H9 (cell line): ENCODE results near the gene PLCL1. TPM values are rescaled to one million over a fixed set of nuclear protein-coding genes. Genes with fewer than 3 reads are reported as not detected.

Source experiments
- DNase-seq: peaks from one replicate; pipeline ENCODE4 v3.0.0-alpha.2; 2017
- H2AFZ ChIP-seq: one replicate; pipeline ENCODE4 v1.6.1; 2013; ENCODE audit warnings: mild to moderate bottlenecking, low read length, control low read depth, moderate library complexity
- H2AK5ac ChIP-seq: 2 replicates; pipeline ENCODE4 v1.6.1; 2013; ENCODE audit warnings: low read length, control low read depth, mixed read lengths; ENCODE audit not compliant: insufficient read length
- H2BK120ac ChIP-seq: one replicate; pipeline ENCODE4 v1.6.1; 2013; ENCODE audit warnings: low read depth, mild to moderate bottlenecking, low read length, control low read depth, inconsistent platforms; ENCODE audit not compliant: poor library complexity, severe bottlenecking
- H2BK12ac ChIP-seq: 2 replicates; pipeline ENCODE4 v1.6.1; 2013; ENCODE audit warnings: low read length, control low read depth, mixed read lengths, low read depth; ENCODE audit not compliant: insufficient read length
- H2BK15ac ChIP-seq: 2 replicates; pipeline ENCODE4 v1.6.1; 2013; ENCODE audit warnings: low read depth, low read length, control low read depth
- H2BK20ac ChIP-seq: one replicate; pipeline ENCODE4 v1.6.1; 2013; ENCODE audit warnings: low read depth, mild to moderate bottlenecking, low read length, control low read depth, inconsistent platforms; ENCODE audit not compliant: poor library complexity, severe bottlenecking
- H2BK5ac ChIP-seq: 2 replicates; pipeline ENCODE4 v1.6.1; 2013; ENCODE audit warnings: low read length, control low read depth, mixed read lengths; ENCODE audit not compliant: insufficient read length
- H3K14ac ChIP-seq: 2 replicates; pipeline ENCODE4 v1.6.1; 2013; ENCODE audit warnings: low read length, control low read depth; ENCODE audit not compliant: insufficient read depth
- H3K18ac ChIP-seq: 2 replicates; pipeline ENCODE4 v1.6.1; 2013; ENCODE audit warnings: low read depth, mild to moderate bottlenecking, mixed read lengths, low read length, control low read depth; ENCODE audit not compliant: insufficient read length
- H3K23ac ChIP-seq: 2 replicates; pipeline ENCODE4 v1.6.1; 2013; ENCODE audit warnings: low read length, control low read depth, mixed read lengths, low read depth; ENCODE audit not compliant: insufficient read length
- H3K23me2 ChIP-seq: 2 replicates; pipeline ENCODE4 v1.6.1; 2013; ENCODE audit warnings: low read depth, mild to moderate bottlenecking, mixed read lengths, low read length, control low read depth; ENCODE audit not compliant: insufficient read length, poor library complexity, severe bottlenecking
- H3K27ac ChIP-seq: 2 replicates; pipeline ENCODE4 v1.5.1; 2013; ENCODE audit warnings: low read length, control low read depth, mixed read lengths, low read depth; ENCODE audit not compliant: insufficient read length
- H3K27me3 ChIP-seq: 2 replicates; pipeline ENCODE4 v1.6.1; 2013; ENCODE audit warnings: low read length, control low read depth, inconsistent platforms; ENCODE audit not compliant: insufficient read depth
- H3K4ac ChIP-seq: 2 replicates; pipeline ENCODE4 v1.6.1; 2013; ENCODE audit warnings: low read depth, mild to moderate bottlenecking, control low read depth, inconsistent platforms, low read length, moderate library complexity
- H3K4me1 ChIP-seq: 2 replicates; pipeline ENCODE4 v1.6.1; 2013; ENCODE audit warnings: low read length, control low read depth, inconsistent platforms; ENCODE audit not compliant: insufficient read depth
- H3K4me2 ChIP-seq: 2 replicates; pipeline ENCODE4 v1.6.1; 2013; ENCODE audit warnings: low read length, control low read depth, mixed read lengths; ENCODE audit not compliant: insufficient read length, insufficient read depth
- H3K56ac ChIP-seq: 2 replicates; pipeline ENCODE4 v1.6.1; 2013; ENCODE audit warnings: low read depth, mild to moderate bottlenecking, mixed read lengths, low read length, control low read depth; ENCODE audit not compliant: insufficient read length
- H3K79me1 ChIP-seq: 2 replicates; pipeline ENCODE4 v1.6.1; 2013; ENCODE audit warnings: low read depth, mild to moderate bottlenecking, moderate library complexity, low read length, control low read depth, inconsistent platforms; ENCODE audit not compliant: insufficient read depth, poor library complexity, severe bottlenecking
- H3K79me2 ChIP-seq: 2 replicates; pipeline ENCODE4 v1.6.1; 2013; ENCODE audit warnings: low read length, control low read depth, inconsistent platforms; ENCODE audit not compliant: insufficient read depth
- H3K9ac ChIP-seq: 2 replicates; pipeline ENCODE4 v1.6.1; 2013; ENCODE audit warnings: low read length, control low read depth, mixed read lengths; ENCODE audit not compliant: insufficient read length; ENCODE audit errors: extremely low read depth
- H3K9me3 ChIP-seq: one replicate; pipeline ENCODE4 v1.6.1; 2013; ENCODE audit warnings: low read depth, low read length, inconsistent platforms; ENCODE audit not compliant: control insufficient read depth
- H3T11ph ChIP-seq: one replicate; pipeline ENCODE4 v1.6.1; 2013; ENCODE audit warnings: mild to moderate bottlenecking, low read length, control low read depth, inconsistent platforms
- H4K20me1 ChIP-seq: one replicate; pipeline ENCODE4 v1.6.1; 2013; ENCODE audit not compliant: control insufficient read depth, insufficient read length, insufficient read depth
- H4K5ac ChIP-seq: 2 replicates; pipeline ENCODE4 v1.6.1; 2013; ENCODE audit warnings: low read depth, mild to moderate bottlenecking, mixed read lengths, low read length, control low read depth; ENCODE audit not compliant: insufficient read length
- H4K8ac ChIP-seq: replicated peaks from 2 replicates; pipeline ENCODE4 v1.6.1; 2013; ENCODE audit warnings: low read length, control low read depth, mixed read lengths, low read depth; ENCODE audit not compliant: insufficient read length
- H4K91ac ChIP-seq: 2 replicates; pipeline ENCODE4 v1.6.1; 2013; ENCODE audit warnings: low read depth, mild to moderate bottlenecking, moderate library complexity, mixed read lengths, low read length, control low read depth; ENCODE audit not compliant: insufficient read length
- H3K27ac Mint-ChIP-seq, 3 experiments: 2 replicates in 2 of 3; 3 replicates in 1 of 3; pipeline ENCODE4 v1.8.0; 2020 to 2021; ENCODE audit warnings: mixed read lengths in 3 of 3, mild to moderate bottlenecking in 1 of 3, moderate library complexity in 1 of 3
- H3K27me3 Mint-ChIP-seq: 2 replicates; pipeline ENCODE4 v1.8.0; 2021; ENCODE audit warnings: low read depth, mild to moderate bottlenecking, moderate library complexity, mixed read lengths
- H3K36me3 Mint-ChIP-seq, 3 experiments: 2 replicates in 2 of 3; 3 replicates in 1 of 3; pipeline ENCODE4 v1.8.0; 2020 to 2021; ENCODE audit warnings: low read depth in 3 of 3, mixed read lengths in 3 of 3; ENCODE audit not compliant: insufficient read depth in 1 of 3
- H3K4me1 Mint-ChIP-seq, 2 experiments: 2 replicates each; pipeline ENCODE4 v1.8.0; 2020; ENCODE audit warnings: mixed read lengths in 2 of 2
- H3K4me3 Mint-ChIP-seq, 2 experiments: 2 replicates in 1 of 2; 3 replicates in 1 of 2; pipeline ENCODE4 v1.8.0; 2020 to 2021; ENCODE audit warnings: mild to moderate bottlenecking in 2 of 2, mixed read lengths in 2 of 2, moderate library complexity in 1 of 2
- H3K9me3 Mint-ChIP-seq, 2 experiments: 2 replicates in 1 of 2; 3 replicates in 1 of 2; pipeline ENCODE4 v1.8.0; 2020; ENCODE audit warnings: mild to moderate bottlenecking in 2 of 2, mixed read lengths in 2 of 2, moderate library complexity in 1 of 2
- CTCF ChIP-seq: fragments of 200-600 bp; sonication (generic); conservative IDR thresholded peaks from 3 replicates; pipeline ENCODE4 v1.8.0; 2021; ENCODE audit warnings: antibody characterized with exemption, mild to moderate bottlenecking
- WGBS: extraction: QIAGEN DNeasy Blood & Tissue Kit; methylation state at CpG from one replicate; pipeline ENCODE4 v1.1.7; 2013; ENCODE audit warnings: missing lambda C conversion rate, low lambda C conversion rate, mixed read lengths; ENCODE audit not compliant: insufficient read length; ENCODE audit errors: extremely low coverage; 5-methylcytosine and 5-hydroxymethylcytosine counted together
- total RNA-seq: library from RNA; stranded (reverse); gene quantifications from 2 replicates; pipeline ENCODE4 v1.2.1, GENCODE V29; 2021

PLCL1 gene
- total RNA-seq, 1 experiment from 2014 or later: 0.04 TPM

- Histone ChIP-seq H2AFZ (no peak overlapping the region), H3K4ac (no peak overlapping the region), H2BK120ac (no peak overlapping the region), H3K27ac (no peak overlapping the region), H3K79me1 (no peaks in the 10 kb centered on the region), H3K23ac (no peak overlapping the region), H3K9ac (no peak overlapping the region), H2BK5ac (no peak overlapping the region), H3K56ac (no peak overlapping the region), H2BK15ac (no peak overlapping the region), H4K20me1 (no peaks in the 10 kb centered on the region), H3K14ac (no peak overlapping the region), H3K23me2 (no peaks in the 10 kb centered on the region), H2AK5ac (no peak overlapping the region), H3K9me3 (no peaks in the 10 kb centered on the region), H2BK20ac (no peak overlapping the region), H4K5ac (no peak overlapping the region), H3T11ph (no peak overlapping the region), H4K91ac (no peak overlapping the region), H3K18ac (no peak overlapping the region), H3K4me1 (no peaks in the 10 kb centered on the region), H3K4me2 (no peak overlapping the region), H4K8ac (no peak overlapping the region), H3K27me3 (no peaks in the 10 kb centered on the region), H2BK12ac (no peak overlapping the region), H3K79me2 (no peaks in the 10 kb centered on the region)
- H3K9me3 Mint-ChIP-seq: no peaks in the 10 kb centered on the region
- no peak overlapping the region for H3K4me3 Mint-ChIP-seq
- peaks cover 5 to 7% of the 10 kb centered on the region in 2 experiments for H3K4me1 Mint-ChIP-seq
- H3K27ac Mint-ChIP-seq: no peak overlapping the region
- no peak for TF ChIP-seq CTCF
- H3K36me3 Mint-ChIP-seq: no peaks in the 10 kb centered on the region
- no CpG with 5 or more reads among the region's 7 CpGs for WGBS
- H3K27me3 Mint-ChIP-seq: no peaks in the 10 kb centered on the region; the same call in 1 of the 2 replicates
- DNase-seq: no peak
These were observed 43.4 kb downstream of the PLCL1 start for GRCh38 chr2:197847651-197848401.
